8988T (cell line): Measurements from ENCODE around the gene IGF1R.

Source experiments
- DNase-seq: peaks from one replicate; pipeline ENCODE4 v3.0.0; 2011

The IGF1R gene

DNA sequence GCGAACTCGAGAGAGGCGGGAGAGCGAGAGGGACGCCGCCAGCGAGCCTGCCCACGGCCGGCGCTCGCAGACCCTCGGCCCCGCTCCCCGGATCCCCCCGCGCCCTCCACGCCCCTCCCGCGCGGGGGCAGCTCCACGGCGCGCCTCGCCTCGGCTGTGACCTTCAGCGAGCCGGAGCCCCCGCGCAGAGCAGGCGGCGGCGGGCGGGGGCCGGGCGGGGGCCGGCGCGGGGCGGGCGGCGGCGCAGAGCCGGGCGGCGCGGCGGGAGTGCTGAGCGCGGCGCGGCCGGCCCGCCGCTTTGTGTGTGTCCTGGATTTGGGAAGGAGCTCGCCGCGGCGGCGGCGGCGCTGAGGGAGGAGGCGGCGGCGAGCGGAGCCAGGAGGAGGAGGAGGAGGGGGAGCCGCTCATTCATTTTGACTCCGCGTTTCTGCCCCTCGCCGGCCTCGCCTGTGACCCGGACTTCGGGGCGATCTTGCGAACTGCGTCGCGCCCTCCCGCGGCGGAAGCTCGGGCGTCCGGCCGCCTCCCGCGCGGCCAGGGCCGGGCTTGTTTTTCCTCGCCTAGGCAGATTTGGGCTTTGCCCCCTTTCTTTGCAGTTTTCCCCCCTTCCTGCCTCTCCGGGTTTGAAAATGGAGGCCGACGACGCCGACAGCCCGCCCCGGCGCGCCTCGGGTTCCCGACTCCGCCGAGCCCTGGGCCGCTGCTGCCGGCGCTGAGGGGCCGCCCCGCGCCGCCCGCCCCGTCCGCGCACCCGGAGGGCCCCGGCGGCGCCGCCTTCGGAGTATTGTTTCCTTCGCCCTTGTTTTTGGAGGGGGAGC is 524 bp downstream of the IGF1R start:
- peak; percentile 37 for DNase-seq

DNA sequence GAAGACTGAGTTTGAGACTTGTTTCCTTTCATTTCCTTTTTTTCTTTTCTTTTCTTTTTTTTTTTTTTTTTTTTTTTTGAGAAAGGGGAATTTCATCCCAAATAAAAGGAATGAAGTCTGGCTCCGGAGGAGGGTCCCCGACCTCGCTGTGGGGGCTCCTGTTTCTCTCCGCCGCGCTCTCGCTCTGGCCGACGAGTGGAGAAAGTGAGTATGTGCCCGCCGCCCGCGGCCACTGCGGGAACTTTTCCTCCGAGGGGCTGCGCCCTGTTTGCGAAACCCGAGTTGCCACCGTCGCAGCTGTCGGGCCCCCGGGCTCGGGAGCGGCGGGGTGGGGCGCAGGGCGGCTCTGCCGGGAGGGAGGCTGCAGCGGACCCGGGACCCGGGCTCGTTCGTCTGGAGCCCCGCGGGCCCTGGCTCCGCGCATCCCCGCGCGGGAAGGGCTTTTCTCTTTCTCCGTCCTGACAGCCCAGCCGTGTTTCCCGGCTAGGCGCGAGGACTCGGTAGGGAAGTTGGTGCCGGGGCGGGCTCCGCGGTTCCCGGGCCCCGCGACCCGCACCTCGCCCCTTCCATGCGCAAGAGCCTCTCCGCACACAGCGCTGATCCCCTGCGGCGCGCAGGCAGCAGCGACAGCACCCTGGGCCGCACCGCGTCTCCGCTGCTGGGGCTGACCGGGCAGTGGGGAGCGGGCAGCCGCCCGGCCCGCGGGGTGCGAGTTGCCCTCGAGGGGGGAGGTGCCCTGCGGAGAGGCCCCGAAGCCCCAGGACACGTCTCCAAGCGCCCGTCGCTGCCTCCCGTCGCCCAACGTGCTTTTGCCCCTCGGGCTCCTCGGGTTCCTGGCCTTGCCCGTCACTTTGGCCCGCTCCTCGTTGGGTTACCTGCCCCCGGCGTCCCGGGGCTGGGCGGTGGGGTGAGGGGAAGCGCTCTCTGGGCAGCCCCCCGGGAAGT is 1.4 kb downstream of the IGF1R start:
- DNase-seq, result peak; percentile 23

DNA sequence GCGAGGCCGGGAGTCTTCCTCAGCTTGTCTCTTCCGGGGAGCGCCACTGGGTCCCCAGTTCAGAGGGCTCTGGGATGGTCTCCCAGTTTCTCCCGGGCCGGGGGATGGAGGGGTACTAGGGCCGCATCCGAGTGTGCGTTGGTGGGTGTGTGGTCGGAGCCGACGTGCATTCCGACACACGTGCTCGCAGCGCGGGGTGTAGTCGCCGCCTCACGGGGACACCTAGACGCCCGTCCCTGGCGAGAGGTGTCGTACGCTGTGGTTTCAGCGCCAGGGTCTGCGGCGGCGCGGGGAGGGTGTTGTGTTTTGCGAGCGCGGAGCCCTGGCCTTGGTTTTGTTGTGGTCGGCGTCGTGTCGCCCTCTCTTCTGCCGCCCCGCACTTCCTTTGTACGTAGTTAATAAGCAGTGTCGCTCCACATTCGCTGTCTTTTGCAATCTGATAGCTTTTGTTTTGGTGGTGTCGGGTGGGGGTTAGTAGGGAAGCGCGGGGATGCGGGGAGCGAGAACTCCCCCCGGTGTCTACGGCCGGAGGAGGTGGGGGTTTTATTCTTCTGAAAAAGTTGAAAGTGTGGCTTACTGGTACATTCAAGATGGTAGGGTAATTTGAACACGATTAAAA is 2.2 kb downstream of the IGF1R start:
- peak; percentile 24 for DNase-seq

DNA sequence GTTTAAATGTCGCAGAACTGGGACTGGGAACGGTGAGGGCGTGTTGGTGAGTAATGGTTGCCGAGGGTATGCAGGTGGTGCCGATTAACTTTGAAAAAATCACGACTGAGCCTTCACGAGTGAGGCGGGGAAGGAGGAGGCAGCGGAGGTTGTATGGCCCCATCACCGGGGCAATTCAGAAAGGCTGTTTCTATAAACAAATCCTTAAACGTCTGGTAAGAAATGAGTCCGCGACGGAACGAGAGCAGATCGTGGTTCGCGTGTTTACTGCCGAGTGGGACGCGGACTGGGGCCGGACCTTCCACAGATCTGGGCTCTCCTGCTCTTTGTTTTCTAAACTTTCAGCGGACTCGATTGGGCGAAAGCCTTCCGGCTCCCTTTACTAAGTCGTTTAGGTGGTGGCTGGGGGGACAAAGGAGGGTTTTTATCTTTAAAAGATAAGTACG is 2.7 kb downstream of the IGF1R start:
- DNase-seq, result no peak

DNA sequence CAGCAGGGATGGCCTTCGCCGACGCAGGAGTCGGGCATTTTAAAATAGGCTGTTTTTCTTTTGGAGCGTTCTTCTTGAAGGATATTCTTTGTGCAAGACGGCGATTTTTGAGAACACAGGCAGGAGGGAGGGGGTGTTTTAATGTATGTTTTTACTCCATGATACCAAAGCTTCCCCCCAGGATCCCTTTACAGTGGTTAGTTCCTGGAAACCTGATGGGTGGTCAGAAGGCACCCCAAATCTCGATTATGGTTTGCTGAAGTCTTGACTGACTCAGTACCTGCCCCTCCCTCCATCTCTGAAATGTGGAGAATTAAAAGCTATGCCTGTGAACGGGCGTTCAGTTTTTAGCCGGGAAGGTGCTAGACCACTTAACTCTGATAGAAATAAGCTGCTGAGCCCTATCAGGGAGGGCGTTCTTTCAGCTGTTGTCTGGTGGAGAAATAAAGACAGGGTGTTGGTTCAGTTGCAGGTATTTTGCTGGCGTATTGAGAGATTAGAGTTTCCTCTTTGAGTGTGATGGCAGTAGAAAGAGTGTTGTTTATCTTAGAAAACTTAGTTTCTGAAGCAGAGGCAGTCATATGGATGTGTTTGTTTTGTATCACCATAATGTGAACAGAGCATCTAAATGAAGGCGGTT is 3.4 kb downstream of the IGF1R start:
- no peak for DNase-seq

DNA sequence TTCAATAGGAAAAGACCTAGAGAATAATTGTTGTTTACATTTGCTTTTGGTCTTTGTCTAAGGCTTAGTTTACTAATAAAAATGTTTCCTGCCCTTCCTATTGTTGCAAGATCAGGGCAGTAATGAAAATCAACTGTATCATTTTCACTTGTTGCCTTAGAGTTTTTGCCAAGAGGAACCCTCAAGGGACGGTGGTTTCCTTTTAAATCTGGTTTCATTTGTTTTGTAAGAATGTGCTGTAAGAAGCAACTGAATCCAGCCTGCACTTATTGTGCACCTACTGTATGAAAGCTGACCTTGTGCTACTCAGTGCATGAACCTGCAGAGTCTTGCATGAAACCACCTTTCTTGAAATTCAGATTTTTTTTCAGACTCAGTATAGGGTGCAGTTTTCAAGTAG is 5.3 kb downstream of the IGF1R start:
- no peak for DNase-seq

DNA sequence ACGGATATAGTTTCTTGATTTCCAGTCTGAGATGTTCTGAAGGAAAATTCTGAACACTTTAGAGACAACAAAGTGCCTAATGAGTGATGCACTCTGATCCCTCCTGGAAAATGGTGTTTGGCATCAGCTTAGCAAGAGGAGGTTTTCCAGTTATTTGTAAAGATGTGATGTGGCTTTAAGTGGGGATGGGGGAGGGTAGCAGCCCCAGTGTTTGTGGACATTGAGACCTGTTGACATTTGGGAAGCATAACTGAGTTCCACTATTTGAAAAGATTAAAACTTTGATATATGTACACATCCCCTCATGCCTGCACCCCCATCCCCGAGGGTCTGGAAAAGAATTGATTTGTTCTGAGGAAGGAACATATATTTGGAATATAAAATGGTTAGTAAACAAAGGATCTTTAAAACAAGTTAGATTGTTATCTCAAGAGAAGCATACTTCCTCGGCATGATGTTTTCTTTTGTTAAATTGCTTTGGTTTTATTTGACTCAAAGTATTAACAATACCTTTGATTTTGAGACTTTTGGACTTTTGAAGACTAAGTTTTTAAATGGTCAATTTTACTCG is 6.5 kb downstream of the IGF1R start:
- DNase-seq, result no peak

DNA sequence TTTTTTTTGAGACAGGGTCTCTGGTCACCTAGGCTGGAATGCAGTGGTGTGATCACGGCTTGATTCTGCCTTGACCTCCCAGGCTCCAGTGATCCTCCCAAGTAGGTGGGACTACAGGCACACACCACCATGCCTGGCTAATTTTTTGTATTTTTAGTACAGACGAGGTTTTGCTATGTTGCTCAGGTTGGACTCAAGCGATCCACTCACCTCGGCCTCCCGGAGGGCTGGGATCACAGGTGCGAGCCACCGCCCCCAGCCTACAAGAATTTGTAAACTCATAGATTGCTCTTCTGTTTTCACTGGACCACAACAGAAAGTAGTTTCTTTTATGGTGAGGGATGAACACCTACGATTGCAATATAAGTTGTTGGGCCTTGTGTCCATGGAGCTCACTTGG is 7.4 kb downstream of the IGF1R start:
- no peak for DNase-seq

DNA sequence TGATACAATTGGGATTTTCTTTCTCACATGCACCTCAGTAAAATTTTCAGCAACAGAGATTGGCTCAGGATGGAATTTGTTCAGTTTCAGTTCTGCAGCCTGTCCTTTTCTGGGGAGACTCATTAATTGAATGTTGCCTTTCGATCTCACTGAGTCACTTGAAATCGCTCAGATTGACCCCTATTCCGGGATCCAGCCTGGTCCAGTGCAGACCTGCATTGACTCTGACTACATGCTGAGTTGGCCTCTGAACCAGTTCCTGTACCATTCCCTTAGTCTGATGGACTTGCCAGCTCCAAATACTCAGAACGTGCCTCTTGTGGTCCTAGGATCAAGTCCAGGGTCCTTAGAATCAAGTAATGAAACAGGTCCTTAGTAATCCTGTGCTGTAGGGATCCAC is 9.4 kb downstream of the IGF1R start:
- no peak for DNase-seq

DNA sequence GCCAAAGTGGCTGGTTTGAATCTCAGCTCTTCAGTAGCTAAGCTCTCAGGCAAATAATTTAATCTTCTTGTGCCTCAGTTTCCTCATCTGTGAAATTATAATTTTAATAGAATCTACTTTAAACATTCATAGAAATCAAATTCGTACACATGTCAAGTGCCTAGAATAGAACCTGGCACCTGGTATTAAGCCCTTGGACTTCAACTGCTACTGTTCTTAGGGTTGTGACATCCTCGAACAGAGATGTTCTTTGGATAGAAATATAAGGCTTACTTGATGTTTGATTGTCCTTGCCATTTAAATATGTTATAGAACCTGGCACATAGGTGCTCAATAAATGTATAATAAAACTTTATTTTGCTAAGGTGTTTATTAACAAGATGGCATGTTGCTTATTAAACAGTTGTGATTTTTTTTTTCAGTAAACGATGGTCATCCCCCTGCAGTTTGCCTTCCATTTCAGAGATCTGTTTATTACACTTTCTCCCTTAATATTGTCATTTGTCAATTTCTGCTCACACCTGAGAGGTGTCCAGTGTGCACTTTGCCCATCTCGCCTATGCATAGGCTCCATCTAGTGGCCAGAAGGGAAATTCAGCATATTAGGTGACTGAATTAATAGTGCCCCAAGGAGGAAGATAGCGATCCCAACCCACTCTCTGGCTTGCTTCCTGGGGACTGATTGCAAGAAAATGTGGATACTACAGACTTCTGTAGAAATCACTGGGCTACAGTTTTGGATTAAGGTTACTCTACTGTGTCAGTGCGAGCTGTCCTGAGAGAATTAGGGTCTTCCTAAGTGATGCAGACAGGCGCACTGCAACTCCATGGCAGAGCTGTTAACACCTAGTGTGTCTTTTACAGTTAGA is 10.7 kb downstream of the IGF1R start:
- DNase-seq, result no peak

DNA sequence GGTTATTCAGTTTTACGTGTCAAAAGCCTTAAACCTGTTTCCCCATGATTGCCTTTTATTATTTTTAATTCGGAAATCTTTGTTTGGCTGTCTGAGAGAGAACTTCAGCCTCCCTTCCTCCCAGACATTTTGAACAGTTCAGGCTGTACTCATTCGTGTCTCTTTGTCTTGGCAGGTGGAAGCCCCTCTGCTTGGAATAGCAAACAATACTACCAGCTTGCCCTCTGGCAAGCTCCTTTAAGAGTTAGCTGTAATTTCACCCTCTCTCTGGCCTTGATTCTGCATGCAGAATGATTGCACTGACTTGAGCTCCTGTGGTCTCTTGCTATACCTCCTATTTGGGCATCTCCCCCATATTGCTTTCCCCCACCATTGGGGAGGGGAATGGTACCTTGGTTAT is 11.7 kb downstream of the IGF1R start:
- no peak for DNase-seq

DNA sequence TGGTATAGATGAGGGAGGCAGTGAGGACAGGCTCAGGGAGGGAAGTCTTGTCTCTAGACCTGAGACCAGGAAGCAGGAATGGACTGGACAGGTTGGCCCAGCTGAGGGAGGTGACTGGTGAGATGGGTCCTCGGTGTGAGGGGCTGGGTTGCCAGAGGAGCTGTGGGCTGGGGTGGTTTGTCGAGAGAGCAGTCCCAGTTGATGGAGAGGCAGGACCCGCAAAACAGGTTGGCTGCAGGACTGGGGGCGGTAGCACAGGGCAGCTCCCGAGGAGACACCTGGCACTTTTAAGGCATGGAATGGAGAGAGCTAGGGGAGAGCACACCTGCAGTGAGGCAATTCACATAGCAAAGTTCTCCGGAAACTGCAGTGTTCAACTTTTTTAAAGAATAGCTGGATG is 14.7 kb downstream of the IGF1R start:
- no peak for DNase-seq

DNA sequence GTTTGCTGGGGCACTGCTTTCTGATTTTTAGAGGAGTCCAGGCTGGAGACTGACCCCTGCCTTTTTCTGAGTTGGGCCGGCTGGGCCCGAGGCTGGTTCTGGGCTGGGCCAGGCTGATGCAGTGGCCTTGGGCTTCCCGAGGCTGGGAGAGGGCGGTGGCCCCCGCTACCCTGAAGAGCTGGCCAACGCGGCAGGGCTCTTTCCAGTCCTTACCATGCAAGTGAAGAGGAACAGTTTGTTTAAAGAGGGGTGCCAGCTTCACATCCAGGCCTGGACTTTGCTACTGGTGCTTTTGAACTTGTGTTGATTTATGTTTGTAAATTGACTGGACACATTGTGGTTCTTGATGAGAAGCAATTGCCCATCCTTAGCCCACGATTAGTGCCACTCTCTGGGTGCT is 15.3 kb downstream of the IGF1R start:
- DNase-seq, result no peak

DNA sequence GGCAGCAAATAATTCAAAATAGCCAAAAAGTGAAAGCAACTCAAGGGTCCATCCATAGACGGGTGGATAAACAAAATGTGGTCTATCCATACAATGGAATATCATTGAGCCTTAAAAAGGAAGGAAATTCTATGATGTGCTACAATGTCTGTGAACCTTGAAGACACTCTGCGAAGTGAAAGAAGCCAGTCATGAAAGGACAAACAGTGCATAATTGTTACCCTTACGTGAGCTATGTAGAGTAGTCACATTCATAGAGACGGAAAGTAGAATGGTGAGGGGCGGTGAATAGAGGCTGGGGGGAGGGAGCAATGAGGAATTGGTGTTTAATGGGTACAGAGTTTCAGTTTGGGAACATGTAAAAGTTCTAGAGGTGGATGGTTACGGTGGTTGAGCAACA is 18.1 kb downstream of the IGF1R start:
- no peak for DNase-seq

DNA sequence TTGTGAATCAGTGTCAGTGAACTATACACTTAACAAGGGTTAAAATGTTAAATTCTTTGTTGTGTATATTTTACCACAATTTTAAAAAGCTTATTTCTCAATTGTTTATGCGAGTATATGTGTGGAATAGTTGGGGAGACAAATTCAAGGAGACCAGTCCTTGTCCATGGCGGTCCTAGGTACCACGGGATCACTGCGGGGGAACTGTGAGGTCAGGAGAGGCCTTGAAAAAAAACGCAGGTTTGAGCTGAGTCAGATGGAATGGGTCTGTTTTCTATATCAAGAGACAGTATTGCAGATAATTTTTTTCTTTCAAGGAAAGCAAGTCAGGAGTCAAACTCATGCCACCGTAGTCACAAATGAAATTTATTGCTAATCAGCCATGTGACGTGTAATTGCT is 18.5 kb downstream of the IGF1R start:
- no peak for DNase-seq

DNA sequence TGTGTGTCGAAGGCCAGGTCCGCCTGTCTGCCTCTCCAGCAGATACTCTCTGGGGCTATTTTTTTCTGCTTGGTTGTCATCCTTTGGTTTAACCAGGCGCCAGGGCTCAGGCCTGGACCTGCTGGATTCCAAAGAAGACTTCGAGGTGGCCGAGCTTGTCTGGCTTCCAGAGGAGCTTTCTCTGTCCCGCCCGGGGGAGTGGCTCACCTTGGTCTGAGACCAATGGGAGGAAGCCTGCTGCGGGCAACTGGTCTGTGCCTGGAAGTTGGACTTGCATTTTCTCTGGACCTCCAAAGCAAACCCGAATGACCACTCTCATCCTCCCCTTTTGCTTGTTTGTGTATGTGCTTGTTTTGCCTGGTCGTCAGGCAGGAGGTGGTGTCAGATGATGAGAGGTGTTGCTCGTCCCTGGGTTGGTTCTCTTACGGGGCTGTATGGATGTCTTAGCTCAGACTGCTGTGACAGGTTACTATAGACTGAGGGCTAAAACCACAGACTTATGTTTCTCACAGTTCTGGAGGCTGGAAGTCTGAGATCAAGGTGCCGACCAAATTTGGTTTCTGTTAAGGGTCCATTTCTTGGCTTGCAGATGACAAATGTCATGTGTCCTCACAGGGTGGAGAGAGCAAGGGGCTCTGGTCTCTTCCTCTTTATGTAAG is 19.3 kb downstream of the IGF1R start:
- DNase-seq, result no peak

DNA sequence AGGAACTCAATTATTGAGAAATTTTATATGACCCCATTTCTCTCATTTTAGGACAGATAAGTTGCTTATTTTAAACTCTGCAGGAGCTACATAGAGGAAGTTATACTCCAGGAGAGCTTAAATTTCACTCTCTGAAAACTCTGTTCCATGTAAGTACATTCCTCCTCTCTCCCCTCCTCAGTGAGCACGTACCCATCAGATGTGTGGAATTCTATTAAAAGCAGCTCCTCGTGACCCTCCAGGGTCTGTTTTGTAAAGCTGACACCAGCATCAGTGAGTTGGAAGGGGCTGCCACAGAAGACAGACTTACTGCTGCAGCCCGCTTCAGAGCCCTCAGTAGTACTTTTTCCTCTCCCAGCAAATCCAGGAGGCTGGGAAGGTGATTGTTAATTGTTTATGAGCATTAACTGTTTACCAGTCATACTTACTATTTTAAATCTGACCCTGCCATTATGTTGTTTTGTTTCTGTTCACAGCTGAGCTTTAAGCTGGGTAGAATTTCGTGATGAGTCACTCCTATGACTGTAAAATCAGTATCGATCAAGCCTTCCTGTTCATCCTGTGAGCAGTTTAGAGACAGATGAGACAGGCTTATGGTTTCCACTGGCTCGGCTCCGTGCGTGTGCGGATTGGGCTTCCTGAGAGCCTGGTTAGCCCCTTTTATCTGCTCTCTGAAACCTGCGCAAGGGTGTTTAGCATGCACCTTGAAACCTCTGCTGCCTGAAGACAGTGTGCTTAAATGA is 20.4 kb downstream of the IGF1R start:
- no peak for DNase-seq

DNA sequence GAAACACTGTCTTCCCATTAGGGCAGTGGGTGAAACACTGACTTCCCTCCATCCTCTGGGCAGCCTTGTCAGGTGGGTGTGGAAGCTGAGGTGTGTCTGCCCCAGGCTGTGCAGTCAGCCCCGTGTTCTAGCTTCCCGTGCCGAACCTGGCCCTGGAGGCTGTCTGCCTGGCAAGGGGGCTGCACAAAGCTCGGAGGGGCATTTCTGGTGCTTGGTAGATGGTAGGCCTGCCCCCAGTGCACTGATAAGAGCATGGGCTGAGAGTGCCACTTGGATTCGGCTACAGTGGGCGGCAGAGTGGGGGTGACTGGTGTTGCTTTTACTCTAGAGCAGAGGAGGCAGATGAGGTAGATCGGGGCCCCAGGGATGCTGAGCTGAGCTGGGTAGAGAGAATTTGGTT is 21.3 kb downstream of the IGF1R start:
- DNase-seq, result no peak

DNA sequence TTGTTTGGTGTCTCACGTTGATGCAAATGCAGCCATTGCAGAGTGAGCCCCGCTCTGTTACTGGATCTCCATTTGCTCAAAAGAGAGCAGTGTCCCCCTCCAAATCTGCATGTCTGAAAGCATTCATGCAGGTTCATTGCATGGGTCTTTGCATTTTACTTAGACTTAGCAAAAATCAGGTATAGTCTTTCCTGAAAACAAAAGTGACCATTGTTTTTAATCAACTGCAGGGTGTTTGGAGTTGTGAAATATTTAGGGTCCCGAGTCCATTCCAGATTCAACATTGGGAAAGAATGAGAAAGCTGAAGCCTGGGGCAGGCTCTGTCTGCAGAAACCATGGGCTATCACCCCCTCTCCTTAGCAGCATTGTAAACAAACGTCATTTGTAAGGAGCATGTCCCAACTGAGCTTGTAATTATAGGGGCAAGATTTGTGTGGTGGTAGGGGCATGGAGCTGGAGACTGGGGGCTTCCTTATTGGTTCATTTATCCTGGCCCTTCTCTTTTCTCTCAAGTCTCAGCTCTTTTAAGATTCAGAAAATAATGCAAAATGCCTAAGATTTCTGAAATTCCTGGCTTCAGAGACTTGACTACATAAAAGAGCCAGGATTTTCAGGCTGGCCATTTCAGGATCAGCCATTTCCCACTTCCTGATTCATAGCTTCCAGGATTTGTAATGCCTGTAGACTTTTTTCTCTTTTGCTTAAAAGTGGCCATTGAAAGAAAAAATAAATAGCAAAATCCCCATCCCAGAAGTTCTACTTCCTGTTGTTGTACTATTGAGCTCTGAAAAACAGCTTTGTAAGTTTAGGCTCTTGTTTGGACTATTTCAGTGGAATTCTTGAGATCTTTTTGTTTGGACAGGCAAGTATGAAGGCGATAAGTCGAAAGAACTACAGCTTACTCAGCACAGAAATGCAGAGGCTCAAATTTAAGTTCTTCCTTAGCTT is 23.0 kb downstream of the IGF1R start:
- DNase-seq, result no peak
